Large intestine (tissue), 3 donors: ENCODE data around the gene SRP14. TPM values are rescaled to one million over a fixed set of nuclear protein-coding genes. Genes with fewer than 3 reads are reported as not detected.

Experiments
- DNase-seq, 2 donors: peaks; one replicate each; pipeline versions ENCODE4 v3.0.0 to v3.0.0-alpha.2; 2013
- H3K27ac ChIP-seq: one replicate; pipeline ENCODE4 v1.5.1; 2013; ENCODE audit warnings: low read length
- H3K27me3 ChIP-seq: 2 replicates; pipeline ENCODE4 v1.6.1; 2013; ENCODE audit warnings: low read length; ENCODE audit not compliant: control insufficient read depth, insufficient read depth
- H3K36me3 ChIP-seq: 2 replicates; pipeline ENCODE4 v1.6.1; 2013; ENCODE audit warnings: low read length; ENCODE audit not compliant: control insufficient read depth, insufficient read depth
- H3K4me1 ChIP-seq: one replicate; pipeline ENCODE4 v1.6.1; 2013; ENCODE audit warnings: low read length; ENCODE audit not compliant: control insufficient read depth, insufficient read depth
- H3K4me3 ChIP-seq: one replicate; pipeline ENCODE4 v1.5.1; 2013; ENCODE audit warnings: low read length
- H3K9me3 ChIP-seq: one replicate; pipeline ENCODE4 v1.6.1; 2013; ENCODE audit warnings: mild to moderate bottlenecking, low read depth, low read length, moderate library complexity; ENCODE audit not compliant: control insufficient read depth
- WGBS: methylation state at CpG from one replicate; pipeline ENCODE4 v1.1.5; 2013; ENCODE audit warnings: low lambda C conversion rate; ENCODE audit not compliant: insufficient coverage; 5-methylcytosine and 5-hydroxymethylcytosine counted together
- polyA plus RNA-seq: library from polyadenylated mRNA; unstranded; fragments of 120-200 nt; gene quantifications from one replicate; pipeline ENCODE4 v1.2.1, GENCODE V29; 2013

The SRP14 gene
- polyA plus RNA-seq, 1 donor: 291 TPM

- H3K9me3 ChIP-seq: no peaks in the 10 kb centered on the region
- H3K27me3 ChIP-seq: no peaks in the 10 kb centered on the region
- WGBS: no CpG with 5 or more reads among the region's 32 CpGs
- H3K36me3 ChIP-seq: peaks cover 3% of the 10 kb centered on the region
- no peak overlapping the region for H3K27ac ChIP-seq
- H3K4me3 ChIP-seq: no peak overlapping the region
- DNase-seq: peak in 1 of 2 donors; percentile 63
- peaks cover 9% of the 10 kb centered on the region for H3K4me1 ChIP-seq
Measured at GRCh38 chr15:40069178-40070165, 30.5 kb upstream of the SRP14 start.

GRCh38 chr15:40067921-40068624 is 29.1 kb upstream of the SRP14 start:
- DNase-seq: no peak
- no peak overlapping the region for H3K27ac ChIP-seq
- peaks cover 3% of the 10 kb centered on the region for H3K36me3 ChIP-seq
- peaks cover 9% of the 10 kb centered on the region for H3K4me1 ChIP-seq
- no peaks in the 10 kb centered on the region for H3K27me3 ChIP-seq
- H3K9me3 ChIP-seq: no peaks in the 10 kb centered on the region
- H3K4me3 ChIP-seq: no peak overlapping the region
- 91% methylated on average over 3 of the region's 6 CpGs for WGBS

- H3K27ac ChIP-seq: no peak overlapping the region
- peaks cover 9% of the 10 kb centered on the region for H3K4me1 ChIP-seq
- H3K36me3 ChIP-seq: peaks cover 3% of the 10 kb centered on the region
- no peaks in the 10 kb centered on the region for H3K27me3 ChIP-seq
- WGBS: 100% methylated on average over 1 of the region's 5 CpGs
- H3K9me3 ChIP-seq: no peaks in the 10 kb centered on the region
- DNase-seq: no peak
- no peak overlapping the region for H3K4me3 ChIP-seq
Measured at GRCh38 chr15:40066589-40066988, 27.6 kb upstream of the SRP14 start.

GRCh38 chr15:40065166-40065565 is 26.2 kb upstream of the SRP14 start:
- WGBS: no CpG with 5 or more reads among the region's 3 CpGs
- H3K27ac ChIP-seq: no peak overlapping the region

GRCh38 chr15:40064231-40064894 is 25.4 kb upstream of the SRP14 start:
- Histone ChIP-seq H3K27ac (no peak overlapping the region), H3K4me3 (no peak overlapping the region), H3K27me3 (no peaks in the 10 kb centered on the region), H3K9me3 (no peaks in the 10 kb centered on the region), H3K36me3 (peaks cover 3% of the 10 kb centered on the region), H3K4me1 (peaks cover 6% of the 10 kb centered on the region)
- peak in 1 of 2 donors; percentile 8 for DNase-seq
- WGBS: 100% methylated on average over 1 of the region's 8 CpGs

More at GRCh38 chr15:40065166-40065565, 26.2 kb upstream of the SRP14 start:
- Histone ChIP-seq H3K36me3 (peaks cover 3% of the 10 kb centered on the region), H3K27me3 (no peaks in the 10 kb centered on the region), H3K9me3 (no peaks in the 10 kb centered on the region), H3K4me1 (peaks cover 9% of the 10 kb centered on the region), H3K4me3 (no peak overlapping the region)
- no peak for DNase-seq

- no peak for DNase-seq
- no peaks in the 10 kb centered on the region for H3K4me1 ChIP-seq
Measured at GRCh38 chr15:40063563-40064011, 24.6 kb upstream of the SRP14 start.

GRCh38 chr15:40062816-40063562 is 24.0 kb upstream of the SRP14 start:
- Histone ChIP-seq H3K36me3 (peaks cover 3% of the 10 kb centered on the region), H3K4me1 (no peaks in the 10 kb centered on the region), H3K9me3 (no peaks in the 10 kb centered on the region), H3K27me3 (no peaks in the 10 kb centered on the region), H3K27ac (no peak overlapping the region), H3K4me3 (no peak overlapping the region)
- DNase-seq: no peak
- WGBS: no CpG with 5 or more reads among the region's 10 CpGs

More at GRCh38 chr15:40063563-40064011, 24.6 kb upstream of the SRP14 start:
- no peak overlapping the region for H3K4me3 ChIP-seq
- H3K9me3 ChIP-seq: no peaks in the 10 kb centered on the region
- WGBS: no CpG with 5 or more reads among the region's 2 CpGs
- H3K27ac ChIP-seq: no peak overlapping the region
- peaks cover 3% of the 10 kb centered on the region for H3K36me3 ChIP-seq
- H3K27me3 ChIP-seq: no peaks in the 10 kb centered on the region

- no peak for DNase-seq
- H3K36me3 ChIP-seq: peaks cover 3% of the 10 kb centered on the region
Measured at GRCh38 chr15:40061212-40061901, 22.4 kb upstream of the SRP14 start.

GRCh38 chr15:40060236-40060961 is 21.4 kb upstream of the SRP14 start:
- Histone ChIP-seq H3K4me3 (no peak overlapping the region), H3K36me3 (peaks cover 3% of the 10 kb centered on the region), H3K9me3 (no peaks in the 10 kb centered on the region), H3K27me3 (no peaks in the 10 kb centered on the region), H3K27ac (no peak overlapping the region), H3K4me1 (no peaks in the 10 kb centered on the region)
- no peak for DNase-seq
- WGBS: no CpG with 5 or more reads among the region's 10 CpGs

More at GRCh38 chr15:40061212-40061901, 22.4 kb upstream of the SRP14 start:
- Histone ChIP-seq H3K4me1 (no peaks in the 10 kb centered on the region), H3K4me3 (no peak overlapping the region), H3K27ac (no peak overlapping the region), H3K27me3 (no peaks in the 10 kb centered on the region), H3K9me3 (no peaks in the 10 kb centered on the region)
- 97% methylated on average over 9 of the region's 15 CpGs for WGBS
